GM08714 (cell line): Measurements from ENCODE around the gene KIF25.

Experiments
- H3K4me3 ChIP-seq: fragments of 200-500 bp; sonication (Bioruptor generic); 2 replicates; pipeline ENCODE4 v1.5.1; 2014; ENCODE audit warnings: mild to moderate bottlenecking, low read length, inconsistent platforms
- ZNF274 ChIP-seq: IDR thresholded peaks from 2 replicates; pipeline ENCODE4 v1.6.1; 2012; ENCODE audit warnings: mild to moderate bottlenecking, low read depth, low read length

Gene KIF25

DNA sequence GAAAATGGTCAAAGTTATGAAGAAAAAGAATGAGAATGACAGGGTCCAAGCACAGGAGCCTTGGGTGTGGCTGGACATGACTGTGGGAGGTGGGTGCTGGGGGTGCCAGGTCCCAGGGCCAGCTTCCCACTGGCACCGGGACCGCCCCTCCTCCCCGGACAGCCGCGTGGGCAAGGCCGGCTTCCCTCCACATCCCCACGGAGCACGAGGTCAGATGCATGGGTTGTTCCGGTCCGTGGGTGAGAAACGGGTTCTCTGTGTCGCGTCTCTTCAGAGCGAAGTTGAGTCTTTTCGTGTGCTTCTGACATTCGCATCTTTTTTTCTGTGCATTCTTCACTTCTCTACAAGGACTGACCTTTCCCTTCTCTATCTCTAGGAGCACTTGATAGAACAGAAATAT, 30.1 kb downstream of the KIF25 start:
- no peak overlapping the region for H3K4me3 ChIP-seq
- TF ChIP-seq ZNF274 = no peak

DNA sequence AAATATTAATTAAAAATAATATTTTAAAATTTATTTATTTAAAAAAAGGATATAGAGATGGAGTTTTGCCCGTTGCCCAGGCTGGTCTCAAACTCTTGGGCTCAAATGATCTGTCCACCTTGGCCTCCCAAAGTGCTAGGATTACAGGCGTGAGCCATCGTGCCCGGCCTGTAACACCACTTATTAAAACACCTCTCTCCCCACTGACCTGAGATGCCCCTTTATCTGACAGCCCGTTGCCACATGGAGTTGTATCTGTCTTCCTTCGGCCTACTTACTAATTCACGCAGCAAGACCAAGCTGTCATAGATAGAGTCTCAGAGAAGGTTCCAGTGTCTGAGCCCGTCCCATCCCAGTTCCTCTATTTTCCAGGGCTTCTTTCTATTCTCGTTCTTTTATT, 30.7 kb downstream of the KIF25 start:
- no peak for TF ChIP-seq ZNF274
- no peak overlapping the region for H3K4me3 ChIP-seq

DNA sequence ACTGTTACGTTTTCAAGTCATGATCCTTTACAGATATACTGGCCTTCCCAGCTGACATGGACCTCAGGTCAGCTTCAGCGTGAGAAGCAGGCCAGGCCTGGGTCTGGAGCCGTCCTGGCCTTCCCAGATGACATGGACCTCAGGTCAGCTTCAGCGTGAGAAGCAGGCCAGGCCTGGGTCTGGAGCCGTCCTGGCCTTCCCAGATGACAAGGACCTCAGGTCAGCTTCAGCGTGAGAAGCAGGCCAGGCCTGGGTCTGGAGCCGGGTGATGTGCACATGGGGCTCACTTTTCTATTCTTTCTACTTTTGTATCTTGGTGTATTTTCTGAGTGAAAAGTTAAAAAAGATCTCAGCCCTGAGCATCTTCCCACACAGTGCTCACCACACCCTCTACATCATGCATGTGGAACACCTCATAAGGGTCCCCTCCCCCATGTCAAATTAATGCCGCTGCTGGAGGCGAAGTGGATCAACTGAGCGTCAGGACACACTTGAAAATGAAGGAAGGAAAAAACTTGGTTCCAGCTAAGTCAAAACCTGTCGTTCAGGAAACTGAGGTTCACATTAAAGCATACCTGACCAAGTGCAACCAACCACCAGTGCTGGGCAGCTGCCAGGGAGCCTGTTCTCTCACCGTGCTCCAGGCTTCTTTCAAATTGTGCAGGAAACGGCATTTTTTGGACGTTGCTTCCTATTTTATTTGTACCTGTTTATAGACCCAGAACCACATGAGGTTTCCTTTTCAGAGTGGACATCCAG, 32.2 kb downstream of the KIF25 start:
- no peak overlapping the region for H3K4me3 ChIP-seq
- no peak for TF ChIP-seq ZNF274

DNA sequence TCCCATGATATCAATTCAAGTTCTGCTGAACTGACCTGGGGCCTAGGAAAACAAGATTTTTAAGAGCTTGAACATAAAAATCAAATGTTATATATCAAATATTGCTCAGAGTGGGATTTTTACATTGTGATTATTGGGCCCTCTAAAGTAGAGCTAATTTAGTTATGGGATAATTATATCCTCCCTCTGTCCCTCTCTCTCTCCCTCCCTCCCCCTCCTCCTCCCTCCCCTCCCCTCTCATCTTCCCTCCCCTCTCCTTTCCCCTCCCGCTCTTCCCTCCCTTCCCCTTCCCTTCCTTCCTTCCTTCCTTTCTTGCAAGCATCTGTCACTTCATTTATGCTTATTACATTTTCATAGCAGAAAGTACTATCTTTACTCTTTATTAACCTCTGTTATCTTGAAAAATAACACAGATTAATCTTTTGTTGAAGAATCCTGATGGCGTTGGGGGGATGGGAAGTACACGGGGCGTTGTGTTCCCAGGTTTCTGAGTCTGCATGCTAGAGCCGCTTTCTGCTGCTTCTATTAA, 32.8 kb downstream of the KIF25 start:
- TF ChIP-seq ZNF274 = no peak
- H3K4me3 ChIP-seq = no peak overlapping the region

DNA sequence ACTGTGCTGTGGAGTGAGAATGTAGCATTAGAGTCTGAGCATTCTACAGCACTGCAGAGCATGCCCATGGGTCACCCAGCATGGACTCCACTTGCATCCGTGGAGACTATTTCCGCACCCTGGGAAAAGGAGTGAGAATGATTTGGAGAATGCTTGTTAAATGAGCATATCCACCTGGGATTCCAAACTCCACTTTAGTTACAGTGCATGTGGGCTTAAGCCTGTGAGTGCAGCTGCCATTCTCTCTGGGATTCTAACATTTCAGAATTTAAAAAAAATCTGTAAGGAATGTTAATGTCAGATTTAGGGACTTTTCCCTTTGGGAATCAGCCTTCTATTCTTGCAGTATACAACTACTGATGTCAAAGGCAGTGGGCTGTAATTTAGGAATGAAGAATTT, 33.4 kb downstream of the KIF25 start:
- TF ChIP-seq ZNF274 = no peak
- no peak overlapping the region for H3K4me3 ChIP-seq

DNA sequence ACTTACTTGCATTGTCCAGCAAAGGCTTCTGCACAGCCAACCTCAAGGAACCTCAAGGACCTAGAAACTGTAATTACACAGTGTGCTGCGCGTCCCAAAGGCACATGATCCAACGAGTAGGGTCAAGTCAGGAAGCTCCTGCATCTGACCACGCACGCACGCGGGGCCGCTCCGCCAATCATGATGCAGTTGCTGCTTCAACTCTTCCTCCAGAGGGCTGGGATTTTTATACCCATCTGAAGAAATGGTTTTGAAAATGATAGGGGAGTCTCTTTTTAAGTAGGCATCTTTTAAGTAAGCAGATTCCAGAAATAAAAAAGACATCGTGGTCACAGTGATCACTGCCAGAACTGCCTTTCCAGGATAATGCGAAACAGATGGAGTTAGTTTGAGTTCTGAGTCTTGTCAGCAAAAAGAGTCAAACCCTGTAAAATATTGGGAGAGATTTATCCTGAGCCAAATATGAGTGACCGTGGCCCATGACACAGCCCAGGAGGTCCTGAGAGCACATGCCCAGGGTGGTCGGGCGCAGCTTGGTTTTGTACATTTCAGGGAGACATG, 34.0 kb downstream of the KIF25 start:
- no peak for TF ChIP-seq ZNF274
- no peak overlapping the region for H3K4me3 ChIP-seq

DNA sequence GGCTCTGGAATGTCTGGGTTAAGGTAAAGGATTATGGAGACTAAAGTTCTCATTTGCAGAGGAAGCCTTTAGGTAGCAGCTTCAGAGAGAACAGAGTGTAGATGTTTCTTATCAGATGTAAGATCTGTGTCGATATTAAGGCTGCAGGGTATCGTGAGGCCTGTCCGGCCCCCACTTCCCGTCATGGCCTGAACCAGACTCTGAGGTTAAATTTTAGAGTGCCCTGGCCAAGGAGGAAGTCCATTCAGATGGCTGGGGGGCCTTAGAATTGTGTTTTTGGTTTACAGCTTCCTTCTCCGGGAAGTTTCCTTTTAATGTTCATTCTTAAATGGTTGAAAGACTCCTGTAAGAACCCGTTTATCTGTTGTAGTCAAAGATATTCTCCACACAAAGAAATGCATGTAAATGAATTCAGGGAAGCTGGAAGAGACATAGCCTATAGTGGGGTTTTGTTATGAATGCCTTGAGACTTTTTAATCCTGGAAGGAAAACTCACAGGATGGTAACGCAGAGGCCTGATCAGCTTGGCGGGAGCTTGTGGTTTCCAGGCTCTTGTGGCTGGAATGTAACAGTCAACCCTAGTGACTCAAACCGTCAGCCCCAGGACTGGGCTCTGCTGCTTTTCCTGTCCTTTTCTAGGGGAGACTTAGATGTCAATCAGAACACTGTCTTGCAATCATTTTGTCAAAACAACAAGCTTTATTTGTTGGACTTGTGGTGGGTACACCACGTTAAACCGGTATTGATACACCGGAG, 34.7 kb downstream of the KIF25 start:
- H3K4me3 ChIP-seq = no peak overlapping the region
- no peak for TF ChIP-seq ZNF274

DNA sequence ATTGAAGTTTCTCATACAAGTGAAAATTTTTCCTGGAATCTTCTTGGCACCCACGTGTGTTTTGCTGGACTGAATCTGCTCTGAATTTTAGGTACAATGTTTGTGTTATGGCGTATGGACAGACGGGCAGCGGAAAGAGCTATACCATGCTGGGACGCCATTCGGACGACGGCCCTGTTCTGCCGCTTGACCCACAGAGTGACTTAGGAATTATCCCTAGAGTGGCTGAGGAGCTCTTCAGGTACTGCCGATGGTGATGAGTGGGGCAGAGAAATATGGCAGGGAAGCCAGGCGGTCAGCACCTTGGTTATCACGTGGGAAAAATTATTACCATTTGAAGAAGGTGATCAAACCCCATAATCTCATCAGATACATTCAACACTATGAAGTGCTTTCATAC, 36.3 kb downstream of the KIF25 start:
- TF ChIP-seq ZNF274 = no peak
- H3K4me3 ChIP-seq = no peak overlapping the region

DNA sequence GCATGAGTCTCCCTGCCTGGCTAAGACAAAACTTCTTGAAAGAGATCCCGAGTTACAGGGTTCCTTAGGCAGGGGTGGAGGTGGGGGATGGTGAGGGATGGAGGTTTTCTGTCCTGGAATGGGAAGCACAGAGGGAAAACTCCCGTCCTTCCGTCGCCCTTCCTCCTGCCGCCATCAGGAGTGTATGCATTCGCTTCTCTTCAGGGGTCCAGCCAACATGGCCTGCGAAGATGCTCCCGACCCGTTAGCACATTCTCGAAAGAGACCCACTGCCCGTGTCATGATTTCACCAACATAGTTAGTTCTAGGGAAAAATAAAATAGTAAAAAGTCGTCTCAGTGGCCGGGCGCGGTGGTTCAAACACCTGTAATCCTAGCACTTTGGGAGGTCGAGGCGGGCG, 37.1 kb downstream of the KIF25 start:
- H3K4me3 ChIP-seq = no peak overlapping the region
- no peak for TF ChIP-seq ZNF274

DNA sequence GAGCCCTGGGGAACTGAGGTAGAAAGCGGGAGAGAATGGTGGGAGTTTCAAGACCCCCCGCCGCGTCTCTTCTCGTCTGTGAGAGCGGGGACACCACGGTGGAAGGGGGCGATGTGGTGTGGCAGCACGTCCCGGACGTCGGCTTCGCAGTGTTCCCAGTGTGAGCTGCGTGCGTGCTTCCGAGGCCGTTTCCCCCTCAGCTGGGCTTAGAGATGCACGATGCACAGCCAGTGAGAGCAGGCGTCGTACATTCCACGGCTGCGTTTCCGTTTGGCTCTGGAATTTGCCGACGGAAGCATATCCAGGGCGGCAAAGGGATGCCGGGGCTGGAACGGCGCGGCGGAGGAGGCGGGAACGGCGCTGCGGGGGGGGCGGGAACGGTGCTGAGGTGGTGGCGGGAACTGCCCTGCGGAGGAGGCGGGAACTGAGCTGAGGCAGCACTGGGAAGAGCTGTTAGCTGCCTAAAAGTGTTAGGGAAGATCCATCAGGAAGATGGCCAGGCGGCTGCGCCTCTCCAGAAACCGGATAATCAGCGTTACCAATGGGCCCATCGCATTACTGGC, 37.7 kb downstream of the KIF25 start:
- no peak for TF ChIP-seq ZNF274
- H3K4me3 ChIP-seq = no peak overlapping the region

DNA sequence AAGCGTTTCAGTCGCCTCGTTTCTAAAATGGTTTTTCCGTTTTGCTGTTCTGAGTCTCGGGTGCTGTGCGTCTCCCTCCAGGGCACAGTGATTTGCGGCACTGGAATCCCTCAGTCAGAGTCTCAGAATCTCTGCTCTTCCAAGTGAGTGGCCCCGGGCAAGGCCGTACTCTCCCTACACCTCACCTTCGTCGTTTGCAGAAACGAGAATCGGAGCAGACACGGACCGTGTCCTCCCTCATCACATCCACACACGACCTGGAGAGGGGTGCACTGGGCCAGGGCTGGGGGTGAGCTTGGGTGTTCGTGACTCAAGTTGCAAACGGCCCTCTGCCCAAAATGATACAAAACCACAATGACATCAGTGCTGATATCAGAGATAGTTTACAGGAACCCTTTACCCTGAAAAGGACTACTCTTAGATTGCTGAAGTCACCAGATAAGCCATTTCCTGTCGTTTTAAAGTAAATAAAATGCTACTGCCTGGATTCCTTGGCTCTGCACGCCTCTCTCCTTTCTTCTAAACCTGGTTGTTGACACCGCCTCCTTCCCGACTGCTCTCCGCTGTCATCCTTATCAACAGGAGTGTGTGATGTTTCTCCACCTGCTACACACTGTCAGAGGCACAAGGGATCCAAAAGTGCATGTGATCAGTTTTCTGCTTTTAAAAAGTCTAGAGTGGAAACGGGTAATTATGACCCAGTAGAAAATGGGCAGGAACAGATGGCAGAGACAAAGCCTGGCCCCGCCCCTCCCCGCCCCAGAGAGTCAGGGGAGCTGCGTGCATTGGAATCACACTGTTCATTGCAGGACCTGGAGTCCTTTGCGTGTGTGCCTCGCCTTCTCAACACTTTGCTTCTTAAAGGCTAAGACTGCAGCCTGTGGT, 38.4 kb downstream of the KIF25 start:
- TF ChIP-seq ZNF274 = no peak
- H3K4me3 ChIP-seq = no peak overlapping the region

DNA sequence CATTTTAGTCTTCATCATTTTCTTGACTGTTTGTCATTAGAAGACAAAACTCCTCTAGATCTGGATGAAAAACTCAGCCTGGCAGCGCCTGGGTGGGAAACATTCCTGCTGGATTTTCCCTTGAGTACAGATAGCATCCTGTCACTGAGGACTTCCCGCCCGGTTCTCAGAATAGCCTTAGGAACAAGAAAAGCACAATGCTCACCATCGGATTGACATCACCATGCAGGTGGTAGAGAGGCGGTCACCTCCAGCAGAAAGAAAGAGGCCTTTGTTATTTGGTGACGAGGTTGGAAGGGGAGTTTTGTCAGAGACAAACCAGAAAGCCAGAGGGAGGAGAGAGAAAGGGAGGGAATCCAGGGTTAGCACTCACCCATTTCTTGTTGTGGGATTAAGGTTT, 39.8 kb downstream of the KIF25 start:
- no peak overlapping the region for H3K4me3 ChIP-seq
- no peak for TF ChIP-seq ZNF274

DNA sequence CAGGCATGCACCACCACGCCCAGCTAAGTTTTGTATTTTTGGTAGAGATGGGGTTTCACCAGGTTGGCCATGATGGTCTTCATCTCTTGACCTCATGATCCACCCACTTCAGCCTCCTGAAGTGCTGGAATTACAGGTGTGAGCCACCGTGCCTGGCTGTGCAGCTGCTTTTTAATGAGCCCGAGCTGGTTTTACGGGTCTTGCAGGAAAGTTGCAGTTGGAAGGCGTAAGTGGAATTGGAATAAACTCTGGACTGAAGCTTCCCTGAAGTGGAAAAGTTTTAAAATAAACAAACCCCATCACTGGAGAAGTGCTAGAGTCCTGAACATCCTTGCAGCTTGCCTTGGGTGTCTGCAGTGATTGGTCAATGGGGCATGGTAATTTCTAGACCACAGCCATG, 40.4 kb downstream of the KIF25 start:
- no peak overlapping the region for H3K4me3 ChIP-seq
- TF ChIP-seq ZNF274 = no peak
